DMS153 treated with DMSO at 0.1 percent for 48 hours (cell line): ENCODE results near the gene TLCD3A.
"Not testable (repeated sequence)": the region's sequence is repeated elsewhere in the genome, so short reads cannot be mapped to it uniquely, and the experiment has no call there.

ENCODE experiments used
- DNase-seq: peaks from one replicate; lab custom pipeline; 2025; ENCODE audit not compliant: unreplicated experiment; lab: John Stamatoyannopoulos, UW

Gene TLCD3A

GRCh38 chr17:784143-784542, 51.7 kb downstream of the TLCD3A start:
- no peak for DNase-seq

- not testable (repeated sequence) for DNase-seq
These were observed 53.5 kb downstream of the TLCD3A start for GRCh38 chr17:785901-786300.

DNA sequence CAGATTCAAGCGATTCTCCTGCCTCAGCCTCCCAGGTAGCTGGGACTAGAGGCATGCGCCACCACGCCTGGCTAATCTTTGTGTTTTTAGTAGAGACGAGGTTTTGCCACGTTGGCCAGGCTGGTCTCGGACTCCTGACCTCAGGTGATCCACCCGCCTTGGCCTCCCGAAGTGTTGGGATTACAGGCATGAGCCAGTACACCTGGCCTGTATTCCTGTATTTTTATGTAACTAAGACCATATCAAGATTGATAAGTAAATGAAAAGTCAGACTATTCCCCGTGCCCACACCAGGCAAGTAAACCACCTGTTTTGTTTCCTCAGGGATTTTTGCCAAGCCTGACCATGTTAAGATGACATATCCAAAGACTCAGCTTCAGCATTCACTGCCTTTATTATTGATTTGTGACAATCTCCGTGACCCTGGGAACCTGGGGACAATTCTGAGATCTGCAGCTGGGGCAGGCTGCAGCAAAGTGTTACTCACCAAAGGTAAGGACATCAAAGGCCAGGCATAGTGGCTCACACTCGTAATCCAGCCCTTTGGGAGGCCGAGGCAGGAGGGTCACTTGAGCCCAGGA, 55.3 kb downstream of the TLCD3A start:
- DNase-seq, result no peak

- no peak for DNase-seq
These were observed 56.2 kb downstream of the TLCD3A start for GRCh38 chr17:788551-788950.

GRCh38 chr17:789160-789840, 56.9 kb downstream of the TLCD3A start:
- DNase-seq, result no peak

DNA sequence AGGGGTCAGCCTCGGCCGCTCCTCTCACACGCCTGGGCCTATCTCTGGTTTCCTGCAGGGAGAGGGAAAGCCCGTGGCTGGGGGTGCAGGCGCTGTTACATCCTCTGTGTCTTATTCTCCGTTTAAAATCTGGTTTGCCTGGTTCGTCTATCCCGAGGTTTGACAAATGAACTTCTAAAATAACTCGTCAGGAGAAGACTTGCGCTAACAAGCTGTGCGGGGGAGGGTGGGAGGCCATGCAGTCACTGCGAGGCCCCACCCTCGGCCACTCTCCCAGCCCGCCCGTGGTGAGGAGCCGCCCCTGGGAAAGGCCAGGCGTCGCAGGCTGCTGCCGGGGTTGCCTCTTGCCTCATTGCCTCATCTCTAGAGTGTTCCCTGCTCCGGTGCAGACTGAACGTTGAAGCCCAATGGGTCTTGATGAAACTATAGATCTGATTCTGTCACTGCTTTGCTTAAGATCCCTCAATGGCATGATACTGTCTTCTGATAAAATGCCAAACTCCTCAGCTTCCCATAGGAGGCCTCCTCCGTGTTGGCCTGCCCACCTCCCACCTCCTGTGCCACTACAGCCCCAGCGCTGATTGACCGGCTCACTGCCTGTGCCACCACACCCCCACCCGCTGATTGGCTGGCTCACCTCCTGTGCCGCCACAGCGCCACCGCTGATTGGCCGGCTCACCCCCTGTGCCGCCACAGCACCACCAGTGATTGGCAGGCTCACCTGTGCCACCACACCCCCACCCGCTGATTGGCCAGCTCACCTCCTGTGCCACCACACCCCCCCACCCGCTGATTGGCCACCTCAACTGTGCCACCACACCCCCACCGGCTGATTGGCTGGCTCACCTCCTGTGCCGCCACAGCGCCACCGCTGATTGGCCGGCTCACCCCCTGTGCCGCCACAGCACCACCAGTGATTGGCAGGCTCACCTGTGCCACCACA, 57.8 kb downstream of the TLCD3A start:
- DNase-seq, result not testable (repeated sequence)

DNA sequence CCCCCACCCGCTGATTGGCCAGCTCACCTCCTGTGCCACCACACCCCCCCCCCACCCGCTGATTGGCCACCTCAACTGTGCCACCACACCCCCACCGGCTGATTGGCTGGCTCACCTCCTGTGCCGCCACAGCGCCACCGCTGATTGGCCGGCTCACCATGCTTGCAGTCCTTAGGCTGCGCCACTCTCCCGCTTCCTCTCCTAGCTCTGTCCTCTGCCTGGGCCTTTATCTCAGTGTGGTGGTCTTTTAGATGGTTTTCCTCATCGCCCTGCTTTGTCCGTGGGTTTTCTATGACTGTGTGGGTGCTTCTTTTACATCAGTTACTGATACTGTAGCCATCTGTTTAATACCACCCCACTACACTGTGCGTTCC, 58.5 kb downstream of the TLCD3A start:
- not testable (repeated sequence) for DNase-seq

DNA sequence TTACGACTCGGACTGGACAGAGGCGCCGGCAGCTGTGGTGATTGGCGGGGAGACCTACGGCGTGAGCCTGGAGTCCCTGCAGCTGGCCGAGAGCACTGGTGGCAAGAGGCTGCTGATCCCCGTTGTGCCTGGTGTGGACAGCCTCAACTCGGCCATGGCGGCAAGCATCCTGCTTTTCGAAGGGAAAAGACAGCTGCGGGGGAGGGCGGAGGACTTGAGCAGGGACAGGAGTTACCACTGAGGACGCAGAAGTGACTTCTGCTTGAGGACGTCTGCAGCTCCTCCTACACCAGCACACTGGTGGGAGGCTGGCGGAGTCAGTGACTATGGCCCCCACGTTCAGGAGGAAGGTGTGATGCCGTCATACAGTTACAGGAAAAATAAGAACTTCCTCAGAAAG, 59.4 kb downstream of the TLCD3A start:
- DNase-seq, result no peak

GRCh38 chr17:792277-792676, 59.9 kb downstream of the TLCD3A start:
- no peak for DNase-seq
